Stimulated activated effector memory CD8-positive, alpha-beta T cell treated with anti-CD3 and anti-CD28 coated beads, Interleukin-12 subunit alpha, Interleukin-12 subunit beta, amount 100 ng/mL, for 72 hours (primary cell): ENCODE results near the gene CTPS1.

Experiments used
- ATAC-seq: fragments of 150-1000 bp; cut with Tn5 transposase; 2 replicates; pipeline ENCODE4 v1.10.0; 2021
- DNase-seq, 2 donors: peaks; one replicate each; pipeline ENCODE4 v3.0.0; 2021 to 2022; ENCODE audit warnings: low spot score in 2 of 2
- H3K27ac Mint-ChIP-seq: one replicate; pipeline ENCODE4 v1.8.0; 2022; ENCODE audit warnings: mild to moderate bottlenecking, mixed read lengths
- H3K36me3 Mint-ChIP-seq: one replicate; pipeline ENCODE4 v1.8.0; 2022; ENCODE audit warnings: mild to moderate bottlenecking, mixed read lengths
- H3K4me1 Mint-ChIP-seq: one replicate; pipeline ENCODE4 v1.8.0; 2022; ENCODE audit warnings: mixed read lengths
- H3K4me3 Mint-ChIP-seq: one replicate; pipeline ENCODE4 v1.8.0; 2022; ENCODE audit warnings: mild to moderate bottlenecking, mixed read lengths
- H3K9me3 Mint-ChIP-seq: one replicate; pipeline ENCODE4 v1.8.0; 2022; ENCODE audit warnings: mixed read lengths

The CTPS1 gene

DNA sequence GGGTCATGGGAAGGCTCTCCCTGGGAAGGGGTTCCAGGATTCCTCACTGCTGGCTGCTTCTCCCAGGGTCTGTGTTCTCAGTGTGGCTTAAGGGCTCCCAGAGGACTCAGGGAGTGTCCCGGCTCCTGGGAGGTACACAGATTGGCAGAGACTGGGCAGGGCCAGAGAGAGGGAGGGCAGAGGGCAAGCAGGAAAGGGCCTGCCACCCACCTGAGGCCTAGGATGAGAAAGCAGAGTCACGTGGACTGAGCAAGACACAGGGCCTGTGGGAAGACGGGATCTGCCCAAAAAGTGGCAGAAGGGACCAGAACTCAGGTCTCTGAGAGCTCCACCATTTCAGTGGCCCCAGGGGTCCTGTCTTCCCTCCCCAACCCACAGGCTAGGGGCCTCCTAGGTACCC is 41.2 kb downstream of the CTPS1 start:
- Mint-ChIP-seq H3K9me3 (no peaks in the 10 kb centered on the region), H3K4me3 (no peak overlapping the region), H3K36me3 (peaks cover 60% of the 10 kb centered on the region), H3K27ac (peak overlapping the region; percentile 78), H3K4me1 (peaks cover 9% of the 10 kb centered on the region)
- DNase-seq = no peak
- ATAC-seq = peak; percentile 29

DNA sequence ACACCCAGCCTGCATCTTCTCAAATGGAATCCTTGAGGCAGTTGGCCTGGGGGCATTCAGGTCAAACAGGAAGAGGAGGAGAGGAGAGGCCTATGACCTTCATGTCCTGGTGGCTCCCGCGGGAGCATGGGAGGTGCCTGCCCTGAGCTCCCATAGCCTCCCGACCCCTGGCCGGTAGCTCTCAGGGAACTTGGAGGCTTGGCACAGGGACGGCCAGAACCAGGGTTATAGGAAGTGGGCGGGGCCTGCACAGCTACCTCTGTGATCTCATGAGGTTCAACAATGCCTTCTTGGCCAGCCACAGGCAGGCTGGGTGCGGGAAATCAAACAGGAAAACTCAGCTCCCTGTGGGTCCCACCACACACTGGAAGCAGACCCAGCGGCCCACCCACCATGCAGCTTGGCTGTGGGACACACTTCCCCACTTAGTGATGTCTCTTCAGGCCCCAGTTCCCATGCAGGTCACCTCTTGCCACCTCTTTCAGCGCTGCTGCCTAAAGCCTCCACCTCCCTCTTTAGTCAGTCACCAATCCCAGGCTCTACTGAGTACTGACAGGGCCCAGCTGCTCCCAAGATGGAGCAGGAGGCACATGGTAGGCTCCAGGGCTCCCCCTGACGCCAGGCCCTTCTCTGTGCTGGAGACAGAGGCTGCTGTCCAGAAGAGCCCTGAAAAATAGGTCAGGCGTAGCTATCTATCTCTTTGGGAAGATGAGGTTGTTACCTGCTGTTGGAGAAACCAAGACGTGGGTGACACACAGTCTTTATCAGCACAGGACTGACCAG is 42.2 kb downstream of the CTPS1 start, which contains the start of gene SLFNL1:
SLFNL1 (minus strand) TSS at position 200 of the 783 bp plus-strand sequence. CDS start 1,065 bp downstream, outside the sequence.
- no peak for DNase-seq
- H3K36me3 Mint-ChIP-seq = peaks cover 56% of the 10 kb centered on the region

DNA sequence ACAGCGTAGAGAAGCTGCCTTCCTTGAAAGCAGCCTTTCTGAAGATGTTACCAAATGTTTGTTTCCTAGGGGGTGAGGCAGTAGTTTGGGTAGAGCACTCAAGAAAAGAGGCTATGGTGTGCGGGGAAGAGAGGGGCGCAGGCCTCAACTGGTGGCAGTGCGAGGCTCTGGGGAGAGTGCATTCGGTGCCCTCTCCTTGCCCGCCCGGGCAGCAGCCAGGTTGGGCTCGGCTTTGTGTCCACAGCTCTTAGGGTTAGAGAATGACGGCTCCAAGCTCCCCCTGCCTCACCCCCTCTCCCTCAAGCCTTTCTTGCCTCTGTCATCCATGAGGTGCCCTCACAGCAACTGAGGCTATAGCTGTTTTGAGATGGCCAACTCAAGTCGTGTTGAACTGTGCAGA is 42.9 kb downstream of the CTPS1 start:
- Mint-ChIP-seq H3K9me3 (no peaks in the 10 kb centered on the region), H3K27ac (peak overlapping the region; percentile 78), H3K36me3 (peaks cover 59% of the 10 kb centered on the region), H3K4me3 (no peak overlapping the region), H3K4me1 (peaks cover 15% of the 10 kb centered on the region)
- DNase-seq = no peak
- no peak for ATAC-seq

More for the DNA sequence above, 42.2 kb downstream of the CTPS1 start, which contains the start of gene SLFNL1:
- Mint-ChIP-seq H3K4me1 (peaks cover 15% of the 10 kb centered on the region), H3K9me3 (no peaks in the 10 kb centered on the region), H3K27ac (peak within 1 kb of the TSS; percentile 78), H3K4me3 (no peak within 1 kb of the TSS)
- ATAC-seq = no peak

DNA sequence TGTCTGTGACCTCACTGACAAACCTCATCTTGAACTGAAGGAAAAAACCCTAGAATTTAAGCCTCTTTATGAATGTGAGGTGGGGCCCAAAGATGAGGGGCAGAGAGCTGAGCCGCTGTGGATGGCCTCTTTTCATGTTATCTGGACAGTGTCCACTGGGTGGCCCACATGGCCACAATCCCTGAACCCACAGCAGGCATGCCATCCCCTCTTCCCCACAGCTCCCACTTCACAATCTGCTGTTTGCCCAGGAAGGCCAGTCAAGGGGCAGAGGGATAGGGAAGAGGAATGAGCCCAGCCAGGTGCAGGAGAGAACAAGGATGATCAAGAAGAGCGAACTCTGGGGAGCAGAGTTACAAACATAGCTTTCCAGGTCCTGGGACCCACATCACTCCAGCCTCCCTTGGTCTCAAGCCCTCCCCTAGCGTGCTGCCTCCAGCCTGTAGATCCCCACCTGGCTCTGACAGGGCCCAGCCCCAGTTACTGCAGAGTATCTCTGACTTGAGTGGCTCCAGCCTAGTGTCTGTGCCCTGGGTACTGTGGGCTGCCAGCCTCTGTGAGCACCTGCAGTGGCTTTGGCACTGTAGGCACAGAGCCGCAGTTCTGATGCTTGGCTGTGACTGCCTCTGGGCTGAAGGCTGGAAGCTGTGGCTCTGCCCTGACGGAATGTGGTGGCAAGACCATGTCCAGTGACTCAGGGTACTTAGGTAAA is 43.9 kb downstream of the CTPS1 start:
- peaks cover 65% of the 10 kb centered on the region for H3K36me3 Mint-ChIP-seq
- DNase-seq = no peak
- peak overlapping the region; percentile 63 for H3K27ac Mint-ChIP-seq
- H3K4me1 Mint-ChIP-seq = peaks cover 15% of the 10 kb centered on the region
- H3K4me3 Mint-ChIP-seq = no peak overlapping the region
- no peak for ATAC-seq
- H3K9me3 Mint-ChIP-seq = no peaks in the 10 kb centered on the region

DNA sequence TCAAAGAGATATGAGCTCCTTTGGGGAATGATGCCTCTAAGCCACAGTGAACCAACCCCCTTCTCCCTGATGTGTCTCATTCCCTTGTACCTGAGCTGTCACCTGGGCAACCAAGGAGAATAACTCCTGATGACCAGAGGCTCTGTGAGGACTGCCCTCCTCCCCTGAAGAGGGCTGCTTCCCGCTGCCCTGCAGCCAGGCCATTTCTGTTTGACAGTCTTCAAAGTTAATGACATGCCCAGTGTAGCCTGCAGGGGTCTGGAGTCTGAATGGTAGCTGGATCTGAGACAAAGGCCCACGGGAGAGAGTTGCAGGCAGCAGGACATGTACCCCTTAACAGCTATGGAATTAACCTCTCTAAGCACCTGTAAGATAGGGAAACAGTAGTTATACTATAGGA is 45.5 kb downstream of the CTPS1 start:
- ATAC-seq = no peak
- H3K4me1 Mint-ChIP-seq = peaks cover 15% of the 10 kb centered on the region
- H3K4me3 Mint-ChIP-seq = no peak overlapping the region
- H3K27ac Mint-ChIP-seq = no peak overlapping the region
- H3K36me3 Mint-ChIP-seq = peaks cover 66% of the 10 kb centered on the region
- DNase-seq = no peak
- H3K9me3 Mint-ChIP-seq = no peaks in the 10 kb centered on the region

DNA sequence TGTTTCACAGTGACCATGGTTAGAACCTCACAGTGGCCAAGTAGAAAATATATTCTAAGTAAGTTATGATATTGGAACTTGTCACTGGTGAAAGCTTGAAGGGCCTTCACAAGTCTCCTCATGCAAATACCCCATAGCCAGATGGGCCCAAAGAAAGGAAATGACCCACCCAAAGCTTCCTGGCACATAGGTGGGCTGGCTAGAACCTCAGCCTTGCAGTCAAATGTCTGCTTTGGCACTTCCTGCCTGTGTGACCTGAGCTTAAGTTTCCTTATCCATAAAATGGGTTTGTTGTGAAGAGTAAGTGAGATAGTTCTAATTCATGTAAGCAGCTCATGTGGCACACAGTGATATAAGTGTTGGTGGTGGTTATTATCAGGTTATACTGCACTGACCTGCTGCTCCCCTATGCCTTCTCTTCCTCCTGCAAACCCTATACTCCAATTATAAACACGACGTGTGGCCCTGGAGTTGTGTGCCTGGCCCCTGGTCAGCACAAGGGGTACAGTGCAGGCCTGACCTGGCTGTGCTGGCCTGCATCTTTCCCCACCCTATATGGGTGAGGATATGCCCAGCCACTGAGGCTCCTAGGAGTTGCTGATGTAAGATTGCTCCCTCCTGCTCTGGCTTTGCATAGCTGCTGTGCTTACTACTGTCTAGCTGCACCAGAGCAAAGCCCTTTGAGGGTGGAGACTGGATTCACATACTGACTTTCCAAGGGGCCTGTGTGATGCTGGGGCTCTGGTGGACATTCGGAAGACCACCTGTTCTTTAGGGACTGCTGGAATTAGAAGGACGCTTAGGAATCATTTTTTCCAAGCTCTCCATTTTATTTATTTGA is 46.7 kb downstream of the CTPS1 start:
- no peak for DNase-seq
- no peaks in the 10 kb centered on the region for H3K9me3 Mint-ChIP-seq
- H3K4me3 Mint-ChIP-seq = no peak overlapping the region
- H3K27ac Mint-ChIP-seq = peak overlapping the region; percentile 21
- peaks cover 78% of the 10 kb centered on the region for H3K36me3 Mint-ChIP-seq
- peaks cover 15% of the 10 kb centered on the region for H3K4me1 Mint-ChIP-seq
- no peak for ATAC-seq

DNA sequence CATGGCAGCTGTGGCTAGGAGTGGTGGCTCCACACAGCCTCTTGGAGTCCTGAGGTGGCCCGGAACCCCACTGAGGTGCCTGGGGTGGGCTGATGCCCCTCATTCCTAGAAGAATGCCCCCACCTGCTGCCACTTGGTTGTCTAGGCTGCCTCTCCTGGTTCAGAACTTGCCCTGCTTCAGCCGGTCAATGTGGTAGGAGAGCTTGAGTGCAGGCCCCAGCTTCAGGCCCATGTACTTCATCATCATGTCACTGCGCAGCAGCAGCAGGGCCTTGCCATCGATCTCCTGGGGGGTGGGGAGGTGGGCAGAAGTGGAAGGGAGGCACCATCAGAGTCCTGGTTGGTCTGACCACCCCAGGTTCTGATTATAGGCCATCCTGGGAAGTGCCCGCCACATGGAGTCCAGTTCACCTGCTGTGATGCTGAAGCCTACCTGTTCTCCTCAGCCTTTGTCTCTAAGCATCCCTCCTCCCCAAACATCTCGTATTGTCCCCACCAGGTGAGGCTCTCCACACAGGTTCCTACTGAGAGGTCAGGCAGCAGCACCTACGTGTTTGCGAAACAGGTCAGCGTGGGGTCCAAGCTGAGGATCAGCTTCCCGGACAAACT is 48.6 kb downstream of the CTPS1 start:
- ATAC-seq = no peak
- peaks cover 78% of the 10 kb centered on the region for H3K36me3 Mint-ChIP-seq
- DNase-seq = no peak
- H3K9me3 Mint-ChIP-seq = no peaks in the 10 kb centered on the region
- H3K4me1 Mint-ChIP-seq = peaks cover 6% of the 10 kb centered on the region
- H3K27ac Mint-ChIP-seq = peak overlapping the region; percentile 81
- H3K4me3 Mint-ChIP-seq = no peak overlapping the region

DNA sequence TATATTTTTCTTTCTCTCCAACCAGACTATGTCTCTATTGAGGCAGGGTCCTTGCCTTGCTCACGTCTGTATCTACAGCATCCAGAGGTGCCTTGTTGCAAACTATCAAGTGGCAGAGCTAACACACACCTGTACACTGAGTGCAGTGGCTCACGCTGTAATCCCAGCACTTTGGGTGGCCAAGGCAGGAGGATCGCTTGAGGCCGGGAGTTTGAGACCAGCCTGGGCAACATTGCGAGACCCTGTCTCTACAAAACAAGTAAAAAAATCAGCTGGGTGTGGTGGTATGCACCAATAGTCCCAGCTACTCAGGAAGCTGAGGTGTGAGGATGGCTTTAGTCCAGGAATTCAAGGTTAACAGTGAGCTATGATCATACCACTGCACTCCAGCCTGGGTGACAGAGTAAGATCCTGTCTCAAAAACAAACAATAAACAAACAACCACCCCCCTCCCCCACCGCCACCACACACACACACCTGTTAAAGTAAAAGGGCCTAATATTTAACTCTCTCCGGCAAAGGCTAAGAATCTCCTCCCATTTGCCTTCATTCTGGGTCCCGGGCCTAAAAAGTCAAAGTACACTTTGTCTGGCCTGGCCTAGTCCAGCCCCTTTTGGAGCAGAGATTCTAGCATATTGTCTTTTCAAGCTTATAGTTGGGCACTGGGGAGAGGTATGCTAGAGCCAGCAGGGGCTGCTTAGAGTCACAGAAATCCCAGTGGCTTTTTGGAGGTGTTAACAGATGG is 51.5 kb downstream of the CTPS1 start:
- DNase-seq = no peak
- no peak overlapping the region for H3K4me3 Mint-ChIP-seq
- H3K4me1 Mint-ChIP-seq = peaks cover 5% of the 10 kb centered on the region
- H3K27ac Mint-ChIP-seq = peak overlapping the region; percentile 2
- H3K36me3 Mint-ChIP-seq = peaks cover 61% of the 10 kb centered on the region
- no peaks in the 10 kb centered on the region for H3K9me3 Mint-ChIP-seq
- ATAC-seq = no peak

DNA sequence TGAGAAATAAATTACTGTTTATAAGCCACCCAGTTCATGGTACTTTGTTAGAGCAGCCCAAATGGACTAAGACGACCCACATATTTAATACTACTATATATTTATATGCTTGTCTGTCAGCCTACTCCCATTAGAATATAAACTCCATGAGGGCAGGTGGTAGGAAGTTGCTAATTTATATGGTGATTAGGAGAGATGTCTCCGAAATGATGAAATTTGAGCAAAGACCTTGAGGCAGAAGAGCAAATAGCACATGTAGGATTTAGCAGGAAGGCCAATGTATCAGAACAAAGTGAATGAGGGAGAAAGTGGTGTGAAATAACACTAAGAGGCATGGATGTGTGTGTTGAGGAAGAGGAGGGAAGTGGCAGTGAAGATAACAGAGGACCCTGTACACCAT is 52.7 kb downstream of the CTPS1 start:
- ATAC-seq (no peak), DNase-seq (no peak)
- Mint-ChIP-seq H3K36me3 (peaks cover 53% of the 10 kb centered on the region), H3K4me1 (no peaks in the 10 kb centered on the region), H3K9me3 (no peaks in the 10 kb centered on the region), H3K27ac (peak overlapping the region; percentile 5), H3K4me3 (no peak overlapping the region)

DNA sequence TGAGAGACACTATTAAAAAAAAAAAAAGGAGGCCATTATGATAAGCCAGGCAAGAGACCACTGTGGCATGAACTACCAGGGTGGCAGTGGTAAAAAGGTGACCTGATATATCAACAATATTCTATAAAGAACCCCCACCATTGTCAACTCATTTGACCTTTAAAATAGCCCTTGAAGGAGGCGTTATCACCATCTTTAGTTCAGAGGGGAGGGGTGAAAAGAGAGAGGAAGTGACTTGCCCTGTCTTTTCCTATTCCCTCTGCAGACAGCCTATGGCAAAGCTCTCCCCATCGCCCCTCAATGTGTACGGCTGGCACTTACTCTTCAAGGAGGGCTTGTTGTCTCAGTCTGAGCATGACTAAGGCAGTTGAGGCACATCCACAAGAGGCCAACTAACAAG is 53.8 kb downstream of the CTPS1 start:
- Mint-ChIP-seq H3K27ac (no peak overlapping the region), H3K9me3 (no peaks in the 10 kb centered on the region), H3K4me1 (no peaks in the 10 kb centered on the region), H3K4me3 (no peak overlapping the region), H3K36me3 (peaks cover 43% of the 10 kb centered on the region)
- DNase-seq (no peak), ATAC-seq (no peak)

DNA sequence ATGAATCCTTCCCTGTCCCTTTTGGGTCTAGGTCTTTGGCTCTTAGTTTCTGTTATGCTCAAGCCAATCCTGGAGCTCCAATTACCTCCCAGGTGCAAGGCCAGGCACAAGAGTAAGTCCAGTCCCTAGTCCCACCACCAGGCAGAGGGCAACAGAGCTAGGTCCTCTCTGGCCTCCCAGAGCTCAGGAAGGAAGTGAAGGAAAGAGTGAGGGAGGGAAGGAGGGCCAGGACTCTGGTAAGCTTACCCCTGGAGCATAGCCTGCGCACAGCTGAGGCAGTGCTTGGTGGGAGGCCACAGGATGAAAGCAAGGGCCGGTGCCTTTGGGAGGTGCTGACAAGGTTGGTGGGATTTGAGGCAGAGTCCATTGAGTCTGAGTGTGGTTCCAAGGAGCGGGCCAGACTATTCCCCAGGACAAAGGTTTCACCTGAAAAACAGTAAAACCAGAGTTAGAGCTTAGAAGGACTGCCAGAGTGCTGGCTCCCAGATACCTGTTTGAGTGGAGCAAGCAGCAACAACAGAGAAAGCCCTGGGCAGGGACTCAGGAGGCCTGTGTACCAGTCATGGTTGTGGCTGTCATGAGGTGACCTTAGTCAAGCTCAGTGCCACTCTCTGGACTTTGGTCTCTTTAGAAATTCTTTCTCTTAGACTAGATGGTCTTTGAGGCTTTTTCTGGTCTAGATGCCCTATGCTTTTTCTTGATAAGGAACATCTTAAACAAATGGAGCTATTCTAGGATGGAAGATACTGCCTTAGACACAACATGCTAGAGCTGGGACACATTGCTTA is 57.8 kb downstream of the CTPS1 start:
- Mint-ChIP-seq H3K27ac (no peak overlapping the region), H3K9me3 (no peaks in the 10 kb centered on the region), H3K4me1 (peaks cover 5% of the 10 kb centered on the region), H3K4me3 (no peak overlapping the region), H3K36me3 (peaks cover 24% of the 10 kb centered on the region)
- ATAC-seq (no peak), DNase-seq (no peak)

DNA sequence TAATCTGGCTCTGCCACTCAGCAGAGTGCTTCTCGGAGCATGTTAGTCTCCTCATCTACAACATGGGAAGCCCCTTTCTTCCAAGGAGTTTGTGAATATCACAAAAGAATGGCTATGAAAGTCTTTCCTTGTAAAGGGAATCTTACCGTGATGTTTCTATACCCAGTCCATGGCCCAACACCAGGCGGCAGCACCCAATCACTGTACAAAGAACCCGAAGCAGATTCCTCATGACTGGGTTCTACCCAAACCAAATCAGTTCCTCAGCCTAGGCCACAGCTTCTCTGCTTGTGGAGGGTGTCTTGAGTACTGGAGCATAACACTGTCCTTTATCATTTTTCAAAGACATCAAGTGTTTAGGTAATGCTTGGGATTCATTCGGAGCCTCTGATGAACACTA is 58.6 kb downstream of the CTPS1 start:
- ATAC-seq (no peak), DNase-seq (no peak)
- Mint-ChIP-seq H3K36me3 (peaks cover 18% of the 10 kb centered on the region), H3K27ac (no peak overlapping the region), H3K4me1 (peaks cover 5% of the 10 kb centered on the region), H3K4me3 (no peak overlapping the region), H3K9me3 (no peaks in the 10 kb centered on the region)

DNA sequence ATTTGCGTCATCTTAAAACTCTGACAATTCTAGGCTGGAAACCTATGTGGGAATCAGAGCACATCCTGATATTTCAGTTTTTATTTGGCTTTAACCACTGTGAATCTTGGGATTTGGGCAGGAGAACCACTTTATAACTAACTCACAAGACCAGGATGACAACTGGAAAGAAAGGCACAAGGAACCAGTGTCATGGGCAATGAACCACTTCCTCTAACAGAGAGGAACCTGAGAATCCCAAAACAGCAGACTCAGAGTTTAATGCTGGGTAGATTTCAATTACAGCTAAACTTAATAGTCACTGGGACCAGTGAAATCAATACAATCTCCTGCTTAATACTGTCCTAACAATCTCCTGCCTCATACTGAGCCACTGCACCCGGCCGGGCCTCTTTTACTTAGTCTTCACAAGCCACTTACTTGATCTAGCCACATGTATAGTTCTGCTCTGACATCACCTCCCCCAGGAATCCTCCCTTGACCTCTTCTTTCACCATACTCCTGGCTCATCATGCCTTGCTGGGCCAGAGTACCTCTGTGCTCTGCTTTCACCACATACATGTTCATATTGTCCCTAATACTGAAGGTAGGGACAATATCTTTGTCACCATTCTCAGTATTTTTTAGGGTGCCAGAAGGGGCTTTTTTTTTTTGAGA is 62.2 kb downstream of the CTPS1 start:
- Mint-ChIP-seq H3K27ac (no peak overlapping the region), H3K4me3 (no peak overlapping the region), H3K36me3 (peaks cover 28% of the 10 kb centered on the region), H3K4me1 (peaks cover 14% of the 10 kb centered on the region), H3K9me3 (no peaks in the 10 kb centered on the region)
- DNase-seq = no peak
- no peak for ATAC-seq
